MCF 10A (cell line): Measurements from ENCODE around the gene ASPHD2. TPM values are rescaled to one million over a fixed set of nuclear protein-coding genes. Genes with fewer than 3 reads are reported as not detected.

Experiments
- BruUV-seq: library from RNA; stranded (reverse); fragments of 400-500 nt; replicated peaks from 2 replicates; lab custom pipeline; 2021; lab: Mats Ljungman, UMichigan
- CTCF ChIA-PET: fragments of 300-600 bp; sonication (Branson Sonifier 250); formaldehyde crosslinking; extraction: SDS; loops from one replicate; lab custom pipeline; 2021; ENCODE audit warnings: antibody characterized with exemption, inconsistent platforms; lab: Yijun Ruan, JAX
- POLR2A ChIA-PET: fragments of 300-600, 350-650 bp; sonication (Branson Sonifier 250); formaldehyde crosslinking; extraction: SDS; loops from one replicate; lab custom pipeline; 2020; ENCODE audit warnings: antibody characterized with exemption, inconsistent platforms; lab: Yijun Ruan, JAX
- DNase-seq: peaks from one replicate; pipeline ENCODE4 v3.0.0-alpha.2; 2018; ENCODE audit not compliant: unreplicated experiment
- H3K27ac Mint-ChIP-seq: one replicate; pipeline ENCODE4 v1.8.0; 2022; ENCODE audit warnings: mild to moderate bottlenecking, low read depth, mixed read lengths; ENCODE audit not compliant: unreplicated experiment
- H3K27me3 Mint-ChIP-seq: one replicate; pipeline ENCODE4 v1.8.0; 2022; ENCODE audit warnings: mixed read lengths; ENCODE audit not compliant: insufficient read depth, unreplicated experiment
- H3K36me3 Mint-ChIP-seq: one replicate; pipeline ENCODE4 v1.8.0; 2022; ENCODE audit warnings: mild to moderate bottlenecking, moderate library complexity, mixed read lengths; ENCODE audit not compliant: insufficient read depth, unreplicated experiment
- H3K4me1 Mint-ChIP-seq: one replicate; pipeline ENCODE4 v1.8.0; 2022; ENCODE audit warnings: mixed read lengths; ENCODE audit not compliant: insufficient read depth, unreplicated experiment
- H3K4me3 Mint-ChIP-seq: one replicate; pipeline ENCODE4 v1.8.0; 2022; ENCODE audit warnings: mild to moderate bottlenecking, moderate library complexity, mixed read lengths; ENCODE audit not compliant: unreplicated experiment
- H3K9me3 Mint-ChIP-seq: one replicate; pipeline ENCODE4 v1.8.0; 2022; ENCODE audit warnings: mixed read lengths; ENCODE audit not compliant: unreplicated experiment
- intact Hi-C: fragments of 100-400 bp; cut with micrococcal nuclease; formaldehyde crosslinking; loops from 2 replicates; pipeline ENCODE4 v1.14.1; 2022
- total RNA-seq: library from RNA; stranded (reverse); gene quantifications from 2 replicates; pipeline ENCODE4 v1.2.3, GENCODE V29; 2022
- TF ChIP-seq, protein P1 (sequence below): fragments of 200-600 bp; IDR thresholded peaks from one replicate; pipeline ENCODE4 v1.8.0; 2022; ENCODE audit warnings: antibody characterized with exemption, mild to moderate bottlenecking; ENCODE audit not compliant: unreplicated experiment

ASPHD2 gene
- total RNA-seq, 1 experiment from 2014 or later = 4.8 TPM

DNA sequence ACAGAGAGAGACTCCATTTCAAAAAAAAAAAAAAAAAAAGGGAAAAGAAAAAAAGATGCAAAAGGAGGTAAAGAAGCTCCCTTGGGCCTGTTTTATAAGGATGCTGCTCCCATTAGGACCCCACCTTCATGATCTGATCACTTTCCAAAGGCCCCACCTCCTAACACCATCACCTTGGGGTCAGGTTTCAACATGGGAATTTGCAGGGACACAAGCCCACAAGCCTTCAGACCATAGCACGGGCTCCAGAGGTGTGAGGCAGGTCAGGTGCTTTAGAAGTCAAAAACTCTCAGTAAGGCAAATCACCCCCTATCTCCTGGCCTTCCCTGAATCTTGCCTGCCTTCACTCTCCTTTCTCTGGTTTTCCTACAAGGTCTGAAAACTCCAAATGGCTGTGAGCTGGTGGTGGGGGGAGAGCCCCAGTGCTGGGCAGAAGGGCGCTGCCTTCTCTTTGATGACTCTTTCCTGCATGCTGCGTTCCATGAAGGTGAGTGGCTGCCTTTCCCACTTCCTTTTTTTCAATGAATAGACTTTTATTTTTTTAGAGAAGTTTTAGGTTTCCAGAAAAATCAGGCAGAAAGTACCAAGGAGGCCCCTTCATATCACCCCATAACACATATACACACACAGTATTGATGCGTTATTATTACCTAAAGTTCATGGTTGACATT, 13.2 kb downstream of the ASPHD2 start:
- no peak overlapping the region for H3K27ac Mint-ChIP-seq
- CTCF ChIA-PET = interaction anchor here (1.2 to 1.6 kb wide), 2 partner anchors 19 to 27 kb away, joined by 4 to 7 read pairs; no protein-coding TSS in a partner anchor
- intact Hi-C loops = no loop called here
- DNase-seq = no peak
- BruUV-seq = no TSS peak
- no peak overlapping the region for H3K4me3 Mint-ChIP-seq
- H3K4me1 Mint-ChIP-seq = no peaks in the 10 kb centered on the region
- no peaks in the 10 kb centered on the region for H3K36me3 Mint-ChIP-seq
- TF ChIP-seq, protein P1, sequence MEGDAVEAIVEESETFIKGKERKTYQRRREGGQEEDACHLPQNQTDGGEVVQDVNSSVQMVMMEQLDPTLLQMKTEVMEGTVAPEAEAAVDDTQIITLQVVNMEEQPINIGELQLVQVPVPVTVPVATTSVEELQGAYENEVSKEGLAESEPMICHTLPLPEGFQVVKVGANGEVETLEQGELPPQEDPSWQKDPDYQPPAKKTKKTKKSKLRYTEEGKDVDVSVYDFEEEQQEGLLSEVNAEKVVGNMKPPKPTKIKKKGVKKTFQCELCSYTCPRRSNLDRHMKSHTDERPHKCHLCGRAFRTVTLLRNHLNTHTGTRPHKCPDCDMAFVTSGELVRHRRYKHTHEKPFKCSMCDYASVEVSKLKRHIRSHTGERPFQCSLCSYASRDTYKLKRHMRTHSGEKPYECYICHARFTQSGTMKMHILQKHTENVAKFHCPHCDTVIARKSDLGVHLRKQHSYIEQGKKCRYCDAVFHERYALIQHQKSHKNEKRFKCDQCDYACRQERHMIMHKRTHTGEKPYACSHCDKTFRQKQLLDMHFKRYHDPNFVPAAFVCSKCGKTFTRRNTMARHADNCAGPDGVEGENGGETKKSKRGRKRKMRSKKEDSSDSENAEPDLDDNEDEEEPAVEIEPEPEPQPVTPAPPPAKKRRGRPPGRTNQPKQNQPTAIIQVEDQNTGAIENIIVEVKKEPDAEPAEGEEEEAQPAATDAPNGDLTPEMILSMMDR = no peak
- H3K27me3 Mint-ChIP-seq = no peaks in the 10 kb centered on the region
- POLR2A ChIA-PET = no interaction called here
- no peaks in the 10 kb centered on the region for H3K9me3 Mint-ChIP-seq

DNA sequence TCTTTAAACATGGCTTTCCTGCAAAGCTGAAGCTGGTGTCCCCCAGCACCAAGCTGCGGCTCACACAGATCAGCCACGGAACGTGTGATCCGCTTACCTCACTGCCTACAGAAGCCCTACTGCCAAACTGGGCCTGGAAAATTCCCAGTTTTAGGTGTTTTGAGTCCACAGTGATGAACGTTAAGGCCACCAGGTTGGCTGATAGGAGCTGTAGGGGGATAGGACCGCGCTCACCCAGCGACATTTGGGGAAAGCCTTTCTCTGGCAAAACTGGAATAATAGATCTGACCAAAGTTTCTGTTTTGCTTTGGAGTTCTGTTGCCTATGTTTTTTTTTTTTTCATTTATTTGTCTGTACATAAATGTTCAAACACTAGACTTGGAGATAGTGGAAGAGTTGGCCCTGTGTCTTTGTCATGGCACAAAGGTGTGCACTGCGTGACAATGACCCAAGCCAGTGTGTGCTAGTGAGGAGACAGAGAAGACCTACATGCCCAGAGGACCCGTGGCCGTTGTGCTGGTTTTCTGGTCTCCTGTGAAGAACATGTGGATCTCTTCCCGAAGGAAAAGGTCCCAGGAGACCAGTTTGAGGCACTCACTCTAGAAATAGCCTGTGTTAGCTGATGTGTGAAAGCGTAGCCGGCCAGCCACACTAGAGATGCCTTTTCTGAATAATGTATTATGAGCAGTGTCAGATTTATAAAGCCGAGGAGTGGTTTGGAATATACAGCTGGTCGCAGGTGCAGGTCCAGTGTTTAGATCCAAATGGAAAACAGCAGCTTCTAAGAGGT, 15.0 kb downstream of the ASPHD2 start:
- Mint-ChIP-seq H3K4me1 (no peaks in the 10 kb centered on the region), H3K9me3 (no peaks in the 10 kb centered on the region), H3K36me3 (no peaks in the 10 kb centered on the region), H3K27ac (no peak overlapping the region), H3K27me3 (no peaks in the 10 kb centered on the region), H3K4me3 (no peak overlapping the region)
- TF ChIP-seq, protein P1 = no peak
- no TSS peak for BruUV-seq
- intact Hi-C loops = no loop called here
- CTCF ChIA-PET = interaction anchor here (0.6 to 1.3 kb wide), 4 partner anchors 16 to 499 kb away, joined by 4 to 6 read pairs (median 4); no protein-coding TSS in a partner anchor
- POLR2A ChIA-PET = interaction anchor here (0.6 kb wide), 1 partner anchor 72 kb away, joined by 3 read pairs; no protein-coding TSS in a partner anchor
- DNase-seq = no peak

DNA sequence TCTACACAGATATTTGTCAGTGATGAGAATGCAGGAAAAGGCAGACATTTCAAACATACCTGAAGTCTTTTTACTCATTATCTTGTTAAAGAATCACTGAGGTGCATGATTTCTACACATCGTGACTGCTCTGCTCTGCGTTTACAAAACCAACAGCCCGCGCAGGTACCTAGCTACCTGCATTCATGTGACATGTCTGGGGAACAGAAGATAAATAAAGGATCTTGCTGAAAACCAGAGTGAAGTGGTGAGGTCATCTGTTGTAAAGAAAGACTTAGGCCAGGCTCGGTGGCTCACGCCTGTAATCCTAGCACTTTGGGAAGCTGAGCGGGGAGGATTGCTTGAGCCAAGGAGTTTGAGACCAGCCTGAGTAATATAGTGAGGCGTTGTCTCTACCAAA, 15.7 kb downstream of the ASPHD2 start:
- TF ChIP-seq, protein P1 = no peak
- intact Hi-C loops = no loop called here
- Mint-ChIP-seq H3K36me3 (no peaks in the 10 kb centered on the region), H3K4me1 (no peaks in the 10 kb centered on the region), H3K9me3 (no peaks in the 10 kb centered on the region), H3K27me3 (no peaks in the 10 kb centered on the region), H3K4me3 (no peak overlapping the region), H3K27ac (no peak overlapping the region)
- no peak for DNase-seq
- CTCF ChIA-PET = interaction anchor here (0.6 to 1.3 kb wide), 4 partner anchors 15 to 92 kb away, joined by 4 to 6 read pairs (median 4); no protein-coding TSS in a partner anchor
- no TSS peak for BruUV-seq
- POLR2A ChIA-PET = no interaction called here
